Neural progenitor cell (in vitro differentiated cells): Measurements from ENCODE around the gene TPMT.

Experiments used
- CTCF ChIP-seq: fragments of 200-600 bp; sonication (generic); IDR thresholded peaks from 2 replicates; pipeline ENCODE4 v1.5.1; 2017; ENCODE audit warnings: antibody characterized with exemption, mild to moderate bottlenecking
- EZH2phosphoT487 ChIP-seq: fragments of 200-600 bp; sonication (generic); IDR thresholded peaks from 2 replicates; pipeline ENCODE4 v1.6.1; 2017; ENCODE audit warnings: antibody characterized with exemption

DNA sequence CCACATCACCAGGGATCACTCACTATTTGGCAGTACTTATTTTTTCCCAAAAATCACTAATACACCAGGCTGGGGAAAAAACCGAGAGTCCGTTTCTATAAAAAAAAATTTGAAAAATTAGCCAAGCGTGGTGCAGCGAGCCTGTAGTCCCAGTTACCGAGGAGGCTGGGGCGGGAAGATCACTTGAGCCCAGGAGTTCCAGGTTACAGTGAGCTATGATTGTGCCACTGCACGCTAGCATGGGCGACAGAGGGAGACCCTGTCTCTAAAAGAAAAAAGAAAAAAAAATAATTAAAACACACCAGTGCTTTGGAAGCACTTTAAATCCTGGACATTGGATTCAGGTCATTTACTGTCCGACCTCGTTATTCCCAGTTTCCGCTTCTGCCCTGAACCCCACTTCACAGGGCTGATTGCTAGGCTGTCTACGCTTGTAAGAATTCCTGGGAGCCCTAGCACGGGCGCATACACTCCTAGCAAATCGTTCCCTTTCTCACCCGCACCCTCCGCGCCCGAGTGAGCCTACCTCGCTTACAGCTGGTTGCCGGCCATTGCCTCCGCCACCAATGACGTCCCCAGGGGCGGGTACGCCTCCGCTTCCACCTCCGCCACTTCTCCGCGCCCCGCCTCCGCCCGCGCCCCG is at the start of gene TPMT:
- no peak for TF ChIP-seq CTCF
- no peak for TF ChIP-seq EZH2phosphoT487
